H7 (cell line): ENCODE measurements around the gene TMEM256. TPM values are rescaled to one million over a fixed set of nuclear protein-coding genes. Genes with fewer than 3 reads are reported as not detected.

Experiments
- total RNA-seq: library from RNA; depleted of rRNA; stranded (reverse); fragments of >200 nt; shearing (Covaris generic); gene quantifications from 2 replicates; pipeline ENCODE4 v1.2.3, GENCODE V29; 2014; rRNA removed

Gene TMEM256
- total RNA-seq, 1 experiment from 2014 or later: 280 TPM

Other genes starting within 250 kb of the TMEM256 start
- 12.3 and 15.4 TPM in 2 replicates for gene ASGR1, start 224.7 kb downstream of the TMEM256 start, total RNA-seq
- gene DLG4, start 184.3 kb downstream of the TMEM256 start, total RNA-seq: 21.0 and 27.6 TPM in 2 replicates
- 362 and 410 TPM in 2 replicates for gene ACADVL, start 184.2 kb downstream of the TMEM256 start, total RNA-seq
- 75.0 and 90.9 TPM in 2 replicates for gene DVL2, start 169.6 kb downstream of the TMEM256 start, total RNA-seq
- 54.9 and 56.2 TPM in 2 replicates for gene PHF23, start 164.6 kb downstream of the TMEM256 start, total RNA-seq
- 185 and 231 TPM in 2 replicates for gene GABARAP, start 161.6 kb downstream of the TMEM256 start, total RNA-seq
- 58.8 and 59.9 TPM in 2 replicates for gene CTDNEP1, start 152.4 kb downstream of the TMEM256 start, total RNA-seq
- 66.4 and 77.4 TPM in 2 replicates for gene ELP5, start 151.9 kb downstream of the TMEM256 start, total RNA-seq
- gene CLDN7, start 141.6 kb downstream of the TMEM256 start, total RNA-seq: 30.8 and 40.8 TPM in 2 replicates
- gene SLC2A4, start 122.4 kb downstream of the TMEM256 start, total RNA-seq: 3.8 and 6.6 TPM in 2 replicates
- 12.2 and 21.8 TPM in 2 replicates for gene YBX2, start 109.5 kb downstream of the TMEM256 start, total RNA-seq
- 865 and 1,116 TPM in 2 replicates for gene EIF5A, start 96.5 kb downstream of the TMEM256 start, total RNA-seq
- gene GPS2, start 88.7 kb downstream of the TMEM256 start, total RNA-seq: 52.8 and 60.2 TPM in 2 replicates
- gene NEURL4, start 74.8 kb downstream of the TMEM256 start, total RNA-seq: 33.5 and 34.1 TPM in 2 replicates
- 17.8 and 34.5 TPM in 2 replicates for gene ACAP1, start 67.6 kb downstream of the TMEM256 start, total RNA-seq
- 1.1 and 2.2 TPM in 2 replicates for gene KCTD11, start 51.9 kb downstream of the TMEM256 start, total RNA-seq
- gene TMEM95, start 48.9 kb downstream of the TMEM256 start, total RNA-seq: not detected in 2 replicates
- gene TNK1, start 23.0 kb downstream of the TMEM256 start, total RNA-seq: 7.0 and 8.9 TPM in 2 replicates
- 26.5 and 27.8 TPM in 2 replicates for gene PLSCR3, start 9.6 kb downstream of the TMEM256 start, total RNA-seq
- gene NLGN2, start 3.7 kb upstream of the TMEM256 start, total RNA-seq: 11.6 and 15.7 TPM in 2 replicates
- not detected in 2 replicates for gene SPEM1, start 16.2 kb upstream of the TMEM256 start, total RNA-seq
- not detected in 2 replicates for gene SPEM2, start 21.5 kb upstream of the TMEM256 start, total RNA-seq
- gene SPEM3, start 24.8 kb upstream of the TMEM256 start, total RNA-seq: not detected in 2 replicates
- 14.5 and 15.8 TPM in 2 replicates for gene TMEM102, start 31.3 kb upstream of the TMEM256 start, total RNA-seq
- gene FGF11, start 35.4 kb upstream of the TMEM256 start, total RNA-seq: 12.5 and 20.7 TPM in 2 replicates
- gene CHRNB1, start 41.0 kb upstream of the TMEM256 start, total RNA-seq: 6.6 and 6.8 TPM in 2 replicates
- 9.0 and 10.4 TPM in 2 replicates for gene ZBTB4, start 75.5 kb upstream of the TMEM256 start, total RNA-seq
- gene SLC35G6, start 77.3 kb upstream of the TMEM256 start, total RNA-seq: not detected in 2 replicates
- 46.1 and 48.6 TPM in 2 replicates for gene POLR2A, start 80.3 kb upstream of the TMEM256 start, total RNA-seq
- gene TNFSF12, start 145.0 kb upstream of the TMEM256 start, total RNA-seq: 6.2 and 9.6 TPM in 2 replicates
- gene TNFSF13, start 154.7 kb upstream of the TMEM256 start, total RNA-seq: 0.94 and 1.7 TPM in 2 replicates
- gene SENP3, start 157.8 kb upstream of the TMEM256 start, total RNA-seq: 137 and 203 TPM in 2 replicates
- gene CD68, start 175.5 kb upstream of the TMEM256 start, total RNA-seq: 0.22 and 0.55 TPM in 2 replicates
- 111 and 146 TPM in 2 replicates for gene MPDU1, start 179.8 kb upstream of the TMEM256 start, total RNA-seq
- gene SOX15, start 186.0 kb upstream of the TMEM256 start, total RNA-seq: 33.8 and 44.0 TPM in 2 replicates
- 49.0 and 52.0 TPM in 2 replicates for gene FXR2, start 210.8 kb upstream of the TMEM256 start, total RNA-seq
- 45.5 and 55.8 TPM in 2 replicates for gene SAT2, start 223.7 kb upstream of the TMEM256 start, total RNA-seq
- 0.35 and 1.5 TPM in 2 replicates for gene SHBG, start 226.0 kb upstream of the TMEM256 start, total RNA-seq
- 1.6 and 7.0 TPM in 2 replicates for gene ATP1B2, start 246.8 kb upstream of the TMEM256 start, total RNA-seq